NCI-H526 treated with DMSO at 0.1 percent for 48 hours (cell line): ENCODE measurements around the gene GNPTAB.

Experiments
- DNase-seq: peaks from one replicate; lab custom pipeline; 2025; lab: John Stamatoyannopoulos, UW

Gene GNPTAB

DNA sequence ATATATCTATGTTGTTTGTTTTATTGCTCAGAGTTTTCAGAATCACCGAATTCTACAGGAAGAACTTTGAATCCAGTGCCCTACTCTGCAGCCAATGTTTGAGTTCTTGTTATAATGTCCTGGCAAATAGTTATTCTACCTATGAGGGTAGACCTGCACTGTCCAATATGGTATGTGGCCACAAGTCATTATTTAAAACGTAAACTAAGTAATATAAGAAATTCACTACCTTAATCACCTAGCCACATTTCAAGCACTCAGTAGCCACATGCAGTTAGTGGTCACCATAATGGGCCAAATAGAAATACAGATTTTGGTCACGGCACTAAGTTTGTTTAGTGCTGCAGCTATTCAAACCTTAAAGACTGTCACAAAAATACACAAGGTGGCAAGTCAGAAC lies 26.4 kb downstream of the GNPTAB start:
- no peak for DNase-seq

DNA sequence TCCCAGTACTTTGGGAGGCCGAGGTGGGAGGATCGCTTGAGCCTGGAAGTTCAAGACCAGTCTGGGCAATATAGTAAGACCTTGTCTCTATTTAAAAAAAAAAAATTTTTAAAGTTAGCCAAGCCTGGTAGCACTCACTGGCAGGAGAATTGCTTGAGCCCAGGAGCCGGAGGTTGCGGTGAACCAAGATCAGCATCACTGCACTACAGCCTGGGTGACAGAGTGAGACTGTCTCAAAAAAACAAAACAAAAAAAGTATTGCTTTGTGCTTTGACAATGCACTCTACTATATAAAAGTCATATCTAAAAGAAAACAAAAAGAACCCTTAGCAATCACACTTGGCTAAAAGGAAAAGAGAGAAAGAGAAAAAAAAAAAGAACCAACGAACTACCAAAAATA lies 26.8 kb downstream of the GNPTAB start:
- DNase-seq, result no peak

GRCh38 chr12:101802486-101802885 lies 28.3 kb downstream of the GNPTAB start:
- no peak for DNase-seq

DNA sequence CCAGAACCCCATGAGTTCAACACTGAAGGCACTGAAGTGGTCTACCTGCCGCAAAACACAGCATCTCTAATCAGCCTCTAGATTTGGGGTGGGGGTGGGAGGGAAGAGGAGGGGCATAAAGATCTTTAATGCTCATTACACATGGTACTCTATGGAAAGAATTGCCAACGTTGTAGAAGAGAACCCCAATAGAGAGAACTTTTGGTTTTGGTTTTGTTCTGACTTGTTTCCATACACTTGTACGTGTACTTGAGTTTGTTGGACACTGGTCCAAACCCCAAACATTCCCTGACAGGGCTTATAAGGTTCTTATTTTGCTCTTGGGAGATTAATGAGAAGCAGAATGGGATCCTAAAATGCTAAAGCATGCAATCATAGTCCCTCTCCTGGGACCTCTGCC lies 31.0 kb downstream of the GNPTAB start:
- DNase-seq, result no peak

GRCh38 chr12:101795786-101796185 lies 35.0 kb downstream of the GNPTAB start:
- DNase-seq, result no peak

- no peak for DNase-seq
Observed at GRCh38 chr12:101795013-101795412, 35.7 kb downstream of the GNPTAB start.

- DNase-seq, result no peak
Observed at GRCh38 chr12:101794574-101794973, 36.2 kb downstream of the GNPTAB start.

- no peak for DNase-seq
Observed at GRCh38 chr12:101793401-101793800, 37.4 kb downstream of the GNPTAB start.

DNA sequence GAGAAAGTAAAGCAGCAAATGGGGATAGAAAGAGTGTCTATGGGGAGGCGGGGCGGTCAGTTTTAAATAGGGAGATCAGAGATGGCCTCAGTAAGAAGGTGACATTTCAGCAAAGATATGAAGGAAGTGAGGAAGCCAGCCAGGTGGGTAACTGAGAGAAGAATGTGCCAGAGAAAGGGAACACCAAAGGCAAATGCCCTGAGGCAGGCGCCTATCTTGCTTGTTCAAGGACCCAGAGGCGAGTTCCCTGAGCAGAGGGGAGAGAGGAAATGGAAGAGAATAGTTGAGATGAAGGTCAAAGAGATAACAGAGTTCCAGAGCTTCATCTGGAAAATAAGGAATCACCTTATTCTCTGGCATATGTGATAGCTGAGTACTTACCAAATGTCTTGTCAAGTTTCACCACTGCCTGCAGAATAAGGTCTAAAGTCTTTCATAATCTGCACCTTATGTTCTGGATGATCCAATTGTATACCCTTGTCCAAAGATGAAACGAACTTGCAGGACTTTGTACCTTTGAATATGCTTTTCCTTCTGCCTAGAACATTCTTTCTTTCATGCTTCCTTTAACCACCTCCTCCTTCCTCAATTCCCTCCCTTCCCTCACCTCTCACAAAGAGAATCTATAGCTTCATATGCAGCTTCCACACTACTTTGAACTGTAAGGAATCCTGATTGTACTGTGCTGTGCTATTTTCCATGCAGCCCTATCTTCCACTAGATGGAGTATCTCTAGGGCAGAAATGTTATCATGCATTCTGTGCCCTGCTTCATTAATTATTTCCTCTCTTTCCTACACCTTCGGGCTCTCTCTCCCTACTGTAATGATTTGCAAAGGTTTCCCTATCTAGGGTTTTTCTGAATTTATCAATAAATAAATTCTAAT lies 38.5 kb downstream of the GNPTAB start:
- no peak for DNase-seq

GRCh38 chr12:101789171-101789570 lies 41.6 kb downstream of the GNPTAB start:
- DNase-seq, result no peak

DNA sequence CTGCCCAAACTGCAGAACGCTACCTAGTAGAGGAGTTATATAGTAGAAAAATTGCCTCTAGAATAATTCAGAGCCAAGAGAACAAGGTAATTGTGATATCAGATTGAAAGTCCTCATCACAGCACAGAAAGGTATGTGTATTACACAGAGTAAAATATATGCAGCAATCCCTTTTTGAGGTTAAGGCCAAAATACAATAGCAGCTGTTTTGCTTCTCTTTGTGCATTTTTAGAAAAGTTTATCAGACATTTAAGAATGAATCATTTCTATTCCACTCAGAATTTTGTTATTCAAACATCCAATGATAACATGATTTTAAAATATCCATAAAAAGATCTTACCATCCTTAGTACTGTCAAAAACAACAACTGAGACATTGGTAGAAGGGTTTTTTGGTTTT lies 45.1 kb downstream of the GNPTAB start:
- no peak for DNase-seq

- DNase-seq, result no peak
Observed at GRCh38 chr12:101784376-101784775, 46.4 kb downstream of the GNPTAB start.

DNA sequence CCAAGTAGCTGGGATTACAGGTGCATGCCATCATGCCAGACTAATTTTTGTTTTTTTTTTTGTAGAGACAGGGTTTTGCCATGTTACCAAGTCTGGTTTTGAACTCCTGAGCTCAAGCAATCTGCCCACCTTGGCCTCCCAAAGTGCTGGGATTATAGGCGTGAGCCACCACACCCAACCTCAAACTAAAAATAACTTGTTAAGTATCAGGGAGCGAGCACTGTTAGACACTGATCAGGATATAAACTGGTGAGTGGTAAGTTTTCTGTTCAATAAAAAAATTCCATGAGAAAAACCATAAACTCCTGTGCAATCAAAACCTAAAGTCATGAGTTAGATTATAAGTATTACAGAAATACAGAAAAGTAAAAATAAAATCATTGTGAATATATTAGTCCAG lies 46.9 kb downstream of the GNPTAB start:
- DNase-seq, result no peak

- DNase-seq, result no peak
Observed at GRCh38 chr12:101783150-101783549, 47.6 kb downstream of the GNPTAB start.

- no peak for DNase-seq
Observed at GRCh38 chr12:101782273-101782731, 48.5 kb downstream of the GNPTAB start.

- DNase-seq, result no peak
Observed at GRCh38 chr12:101781834-101782233, 48.9 kb downstream of the GNPTAB start.

GRCh38 chr12:101780599-101780998 lies 50.2 kb downstream of the GNPTAB start:
- DNase-seq, result no peak

GRCh38 chr12:101779626-101780025 lies 51.1 kb downstream of the GNPTAB start:
- no peak for DNase-seq

- no peak for DNase-seq
Observed at GRCh38 chr12:101779200-101779599, 51.6 kb downstream of the GNPTAB start.

- no peak for DNase-seq
Observed at GRCh38 chr12:101777978-101778377, 52.8 kb downstream of the GNPTAB start.

- no peak for DNase-seq
Observed at GRCh38 chr12:101777485-101777884, 53.3 kb downstream of the GNPTAB start.

GRCh38 chr12:101775816-101776215 lies 54.9 kb downstream of the GNPTAB start:
- no peak for DNase-seq

GRCh38 chr12:101773650-101774162 lies 57.1 kb downstream of the GNPTAB start:
- peak; percentile 38 for DNase-seq
